HT-29 (cell line): ENCODE data around the gene APBB3. TPM values are rescaled to one million over a fixed set of nuclear protein-coding genes. Genes with fewer than 3 reads are reported as not detected.

Experiments used
- DNase-seq: peaks from one replicate; pipeline ENCODE4 v3.0.0-alpha.2; 2015; ENCODE audit warnings: low spot score
- small RNA-seq: library from RNA; depleted of rRNA; stranded (forward); fragments of <200 nt; gene quantifications from one replicate; pipeline ENCODE3, GENCODE V24; 2014
- total RNA-seq: library from RNA; depleted of rRNA; stranded (reverse); fragments of >200 nt; shearing (Covaris generic); gene quantifications from 2 replicates; pipeline ENCODE4 v1.2.3, GENCODE V29; 2014; rRNA removed

The APBB3 gene
- total RNA-seq, 1 experiment from 2014 or later = 19.5 TPM

GRCh38 chr5:140554454-140554853, 9.9 kb downstream of the APBB3 start:
- DNase-seq = no peak

GRCh38 chr5:140553657-140554056, 10.7 kb downstream of the APBB3 start:
- DNase-seq = no peak

- DNase-seq = no peak
Observed at GRCh38 chr5:140551872-140552271, 12.5 kb downstream of the APBB3 start.

GRCh38 chr5:140550147-140551079, 14.0 kb downstream of the APBB3 start:
- DNase-seq = no peak

GRCh38 chr5:140549237-140550144, 14.9 kb downstream of the APBB3 start:
- DNase-seq = peak; percentile 75

- no peak for DNase-seq
Observed at GRCh38 chr5:140548791-140549190, 15.6 kb downstream of the APBB3 start.

- DNase-seq = no peak
Observed at GRCh38 chr5:140548300-140548688, 16.1 kb downstream of the APBB3 start.

- peak; percentile 99 for DNase-seq
Observed at GRCh38 chr5:140547508-140548299, 16.7 kb downstream of the APBB3 start, which contains the start of gene EIF4EBP3. Gene EIF4EBP3 (plus strand): TSS chr5:140547662. CDS start chr5:140547738, 76 bp downstream.

GRCh38 chr5:140546851-140547507, 17.4 kb downstream of the APBB3 start:
- DNase-seq = no peak

- DNase-seq = no peak
Observed at GRCh38 chr5:140545606-140546005, 18.8 kb downstream of the APBB3 start.

- no peak for DNase-seq
Observed at GRCh38 chr5:140544986-140545385, 19.4 kb downstream of the APBB3 start.

- DNase-seq = no peak
Observed at GRCh38 chr5:140542972-140543371, 21.4 kb downstream of the APBB3 start.

- DNase-seq = no peak
Observed at GRCh38 chr5:140540227-140540626, 24.2 kb downstream of the APBB3 start.

- DNase-seq = no peak
Observed at GRCh38 chr5:140524003-140524402, 40.4 kb downstream of the APBB3 start.

- no peak for DNase-seq
Observed at GRCh38 chr5:140513124-140513523, 51.3 kb downstream of the APBB3 start.

- DNase-seq = no peak
Observed at GRCh38 chr5:140509898-140510297, 54.5 kb downstream of the APBB3 start.

Small RNAs within 50 kb of the gene (small RNA-seq; reads per million reads assigned to genes)
- gene RF00279 (1.8 reads per million, percentile 61 among the genes with 10 or more reads in this experiment), gene RF00443 (not detected)

Other genes starting within 250 kb of the APBB3 start
- 40.9 and 46.3 TPM in 2 replicates for gene HBEGF, start 218.0 kb downstream of the APBB3 start, total RNA-seq
- gene SLC4A9, start 204.4 kb downstream of the APBB3 start, total RNA-seq = 0.08 and 0.86 TPM in 2 replicates
- 68.9 and 74.6 TPM in 2 replicates for gene ANKHD1, start 162.8 kb downstream of the APBB3 start, total RNA-seq
- gene EIF4EBP3, start 16.9 kb downstream of the APBB3 start, total RNA-seq = 3.0 and 6.5 TPM in 2 replicates
- gene SRA1, start 7.1 kb downstream of the APBB3 start, total RNA-seq = 53.1 and 61.3 TPM in 2 replicates
- gene SLC35A4, start 230 bp upstream of the APBB3 start, total RNA-seq = 29.9 and 30.2 TPM in 2 replicates
- gene CD14, start 68.6 kb upstream of the APBB3 start, total RNA-seq = 8.0 and 12.2 TPM in 2 replicates
- gene TMCO6, start 74.9 kb upstream of the APBB3 start, total RNA-seq = 39.5 and 52.2 TPM in 2 replicates
- gene NDUFA2, start 83.0 kb upstream of the APBB3 start, total RNA-seq = 112 and 134 TPM in 2 replicates
- 48.3 and 62.7 TPM in 2 replicates for gene IK, start 83.2 kb upstream of the APBB3 start, total RNA-seq
- 39.1 and 45.8 TPM in 2 replicates for gene WDR55, start 100.3 kb upstream of the APBB3 start, total RNA-seq
- 2.7 and 2.9 TPM in 2 replicates for gene DND1, start 109.0 kb upstream of the APBB3 start, total RNA-seq
- gene HARS1, start 126.8 kb upstream of the APBB3 start, total RNA-seq = 70.2 and 70.8 TPM in 2 replicates
- gene HARS2, start 126.9 kb upstream of the APBB3 start, total RNA-seq = 20.4 and 24.0 TPM in 2 replicates
- gene ZMAT2, start 135.8 kb upstream of the APBB3 start, total RNA-seq = 26.8 and 29.3 TPM in 2 replicates
- gene PCDHA1, start 221.5 kb upstream of the APBB3 start, total RNA-seq = not detected in 2 replicates
- 0.05 TPM in 1 of 2 replicates, not detected in the other for gene PCDHA2, start 230.3 kb upstream of the APBB3 start, total RNA-seq
- not detected in 2 replicates for gene PCDHA3, start 236.5 kb upstream of the APBB3 start, total RNA-seq
- not detected in 2 replicates for gene PCDHA4, start 242.5 kb upstream of the APBB3 start, total RNA-seq